Measurements from ENCODE around the gene RGMB.

Gene RGMB

GRCh38 chr5:98749046-98749445 is 24.4 kb upstream of the RGMB start:
- TF ChIP-seq SIN3A (IDR thresholded peaks at IDR 0.05; ENCODE audit: borderline replicate concordance, insufficient read depth, low read length) (no peak), POLR2AphosphoS5 (IDR thresholded peaks at IDR 0.05; ENCODE audit: low read depth, low read length) (no peak), FOXP2 (optimal IDR thresholded peaks at IDR 0.05; ENCODE audit: borderline replicate concordance, extremely low read depth, extremely low read length, insufficient read depth) (no peak), TAF1 (IDR thresholded peaks at IDR 0.05; ENCODE audit: borderline replicate concordance, insufficient read depth, low read length) (no peak)
- TF ChIP-seq, protein P1, sequence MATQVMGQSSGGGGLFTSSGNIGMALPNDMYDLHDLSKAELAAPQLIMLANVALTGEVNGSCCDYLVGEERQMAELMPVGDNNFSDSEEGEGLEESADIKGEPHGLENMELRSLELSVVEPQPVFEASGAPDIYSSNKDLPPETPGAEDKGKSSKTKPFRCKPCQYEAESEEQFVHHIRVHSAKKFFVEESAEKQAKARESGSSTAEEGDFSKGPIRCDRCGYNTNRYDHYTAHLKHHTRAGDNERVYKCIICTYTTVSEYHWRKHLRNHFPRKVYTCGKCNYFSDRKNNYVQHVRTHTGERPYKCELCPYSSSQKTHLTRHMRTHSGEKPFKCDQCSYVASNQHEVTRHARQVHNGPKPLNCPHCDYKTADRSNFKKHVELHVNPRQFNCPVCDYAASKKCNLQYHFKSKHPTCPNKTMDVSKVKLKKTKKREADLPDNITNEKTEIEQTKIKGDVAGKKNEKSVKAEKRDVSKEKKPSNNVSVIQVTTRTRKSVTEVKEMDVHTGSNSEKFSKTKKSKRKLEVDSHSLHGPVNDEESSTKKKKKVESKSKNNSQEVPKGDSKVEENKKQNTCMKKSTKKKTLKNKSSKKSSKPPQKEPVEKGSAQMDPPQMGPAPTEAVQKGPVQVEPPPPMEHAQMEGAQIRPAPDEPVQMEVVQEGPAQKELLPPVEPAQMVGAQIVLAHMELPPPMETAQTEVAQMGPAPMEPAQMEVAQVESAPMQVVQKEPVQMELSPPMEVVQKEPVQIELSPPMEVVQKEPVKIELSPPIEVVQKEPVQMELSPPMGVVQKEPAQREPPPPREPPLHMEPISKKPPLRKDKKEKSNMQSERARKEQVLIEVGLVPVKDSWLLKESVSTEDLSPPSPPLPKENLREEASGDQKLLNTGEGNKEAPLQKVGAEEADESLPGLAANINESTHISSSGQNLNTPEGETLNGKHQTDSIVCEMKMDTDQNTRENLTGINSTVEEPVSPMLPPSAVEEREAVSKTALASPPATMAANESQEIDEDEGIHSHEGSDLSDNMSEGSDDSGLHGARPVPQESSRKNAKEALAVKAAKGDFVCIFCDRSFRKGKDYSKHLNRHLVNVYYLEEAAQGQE (IDR thresholded peaks at IDR 0.05; ENCODE audit: insufficient read depth in 1 of 2, low read depth in 2 of 2, low read length in 2 of 2), result no peak

GRCh38 chr5:98750693-98751092 is 22.8 kb upstream of the RGMB start:
- TF ChIP-seq SIN3A (IDR thresholded peaks at IDR 0.05; ENCODE audit: borderline replicate concordance, insufficient read depth, low read length) (no peak), FOXP2 (optimal IDR thresholded peaks at IDR 0.05; ENCODE audit: borderline replicate concordance, extremely low read depth, extremely low read length, insufficient read depth) (no peak), TAF1 (IDR thresholded peaks at IDR 0.05; ENCODE audit: borderline replicate concordance, insufficient read depth, low read length) (no peak), POLR2AphosphoS5 (IDR thresholded peaks at IDR 0.05; ENCODE audit: low read depth, low read length) (no peak)
- TF ChIP-seq, protein P1 (IDR thresholded peaks at IDR 0.05; ENCODE audit: insufficient read depth in 1 of 2, low read depth in 2 of 2, low read length in 2 of 2), result no peak

GRCh38 chr5:98753507-98753906 is 20.0 kb upstream of the RGMB start:
- TF ChIP-seq, protein P1 (IDR thresholded peaks at IDR 0.05; ENCODE audit: insufficient read depth in 1 of 2, low read depth in 2 of 2, low read length in 2 of 2), result no peak
- TF ChIP-seq FOXP2 (optimal IDR thresholded peaks at IDR 0.05; ENCODE audit: borderline replicate concordance, extremely low read depth, extremely low read length, insufficient read depth) (no peak), SIN3A (IDR thresholded peaks at IDR 0.05; ENCODE audit: borderline replicate concordance, insufficient read depth, low read length) (no peak), POLR2AphosphoS5 (IDR thresholded peaks at IDR 0.05; ENCODE audit: low read depth, low read length) (no peak), TAF1 (IDR thresholded peaks at IDR 0.05; ENCODE audit: borderline replicate concordance, insufficient read depth, low read length) (no peak)

DNA sequence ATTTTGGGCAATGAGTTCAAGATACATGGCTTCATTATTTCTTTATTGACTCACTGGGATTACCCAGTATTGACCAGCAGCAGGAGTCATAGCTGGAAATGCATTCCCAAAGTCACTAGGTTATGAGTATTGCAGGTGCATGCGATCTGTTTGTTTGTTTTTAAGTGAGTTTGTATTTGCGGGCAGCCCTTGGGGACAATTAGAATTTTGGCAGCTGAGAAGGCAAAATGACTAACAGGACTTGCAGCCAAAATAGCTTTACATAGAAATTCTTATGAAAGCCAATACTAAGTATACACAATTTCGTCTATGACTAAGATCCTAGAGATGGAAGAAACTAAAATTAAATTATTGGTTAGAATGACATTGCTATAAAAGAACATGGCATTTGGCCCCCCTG is 18.1 kb upstream of the RGMB start:
- TF ChIP-seq POLR2AphosphoS5 (IDR thresholded peaks at IDR 0.05; ENCODE audit: low read depth, low read length), result no peak
- no peak for TF ChIP-seq FOXP2 (optimal IDR thresholded peaks at IDR 0.05; ENCODE audit: borderline replicate concordance, extremely low read depth, extremely low read length, insufficient read depth)
- TF ChIP-seq, protein P1 (IDR thresholded peaks at IDR 0.05; ENCODE audit: insufficient read depth in 1 of 2, low read depth in 2 of 2, low read length in 2 of 2), result no peak
- TF ChIP-seq SIN3A (IDR thresholded peaks at IDR 0.05; ENCODE audit: borderline replicate concordance, insufficient read depth, low read length), result no peak
- no peak for TF ChIP-seq TAF1 (IDR thresholded peaks at IDR 0.05; ENCODE audit: borderline replicate concordance, insufficient read depth, low read length)

DNA sequence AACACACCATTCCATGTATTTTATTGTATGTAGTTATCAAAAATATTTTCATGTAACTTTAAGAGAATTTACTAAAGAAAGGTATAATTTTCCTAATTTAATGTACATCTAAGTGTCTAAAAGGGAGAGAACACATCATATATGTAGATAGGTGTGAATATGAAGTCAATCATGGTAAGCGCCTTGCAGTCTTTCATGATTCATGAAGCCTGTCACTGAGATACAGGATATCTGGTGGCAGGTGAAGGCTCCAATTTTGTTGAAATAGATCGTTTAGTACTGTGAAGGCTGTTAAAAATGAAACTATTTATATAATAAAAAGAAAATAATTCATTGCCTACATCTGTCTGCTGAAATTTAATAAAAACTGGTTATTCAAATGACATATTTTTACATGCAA is 15.5 kb upstream of the RGMB start:
- no peak for TF ChIP-seq FOXP2 (optimal IDR thresholded peaks at IDR 0.05; ENCODE audit: borderline replicate concordance, extremely low read depth, extremely low read length, insufficient read depth)
- no peak for TF ChIP-seq TAF1 (IDR thresholded peaks at IDR 0.05; ENCODE audit: borderline replicate concordance, insufficient read depth, low read length)
- TF ChIP-seq, protein P1 (IDR thresholded peaks at IDR 0.05; ENCODE audit: insufficient read depth in 1 of 2, low read depth in 2 of 2, low read length in 2 of 2), result no peak
- no peak for TF ChIP-seq POLR2AphosphoS5 (IDR thresholded peaks at IDR 0.05; ENCODE audit: low read depth, low read length)
- no peak for TF ChIP-seq SIN3A (IDR thresholded peaks at IDR 0.05; ENCODE audit: borderline replicate concordance, insufficient read depth, low read length)
